Glomerular endothelial cell (primary cell): ENCODE results near the gene PXDC1. TPM values are rescaled to one million over a fixed set of nuclear protein-coding genes. Genes with fewer than 3 reads are reported as not detected.
"Not testable (repeated sequence)": the region's sequence is repeated elsewhere in the genome, so short reads cannot be mapped to it uniquely, and the experiment has no call there.

ENCODE experiments used
- DNase-seq: peaks from one replicate; pipeline ENCODE4 v3.0.0-alpha.2; 2011; ENCODE audit warnings: low read depth, low spot score; ENCODE audit errors: extremely low read depth
- total RNA-seq: library from RNA; depleted of rRNA; stranded (reverse); fragments of >200 nt; gene quantifications from 2 replicates; pipeline ENCODE4 v1.2.3, GENCODE V29; 2015

Gene PXDC1
- total RNA-seq, 1 donor from 2014 or later = 257 TPM

GRCh38 chr6:3683331-3683730, 68.2 kb downstream of the PXDC1 start:
- no peak for DNase-seq

DNA sequence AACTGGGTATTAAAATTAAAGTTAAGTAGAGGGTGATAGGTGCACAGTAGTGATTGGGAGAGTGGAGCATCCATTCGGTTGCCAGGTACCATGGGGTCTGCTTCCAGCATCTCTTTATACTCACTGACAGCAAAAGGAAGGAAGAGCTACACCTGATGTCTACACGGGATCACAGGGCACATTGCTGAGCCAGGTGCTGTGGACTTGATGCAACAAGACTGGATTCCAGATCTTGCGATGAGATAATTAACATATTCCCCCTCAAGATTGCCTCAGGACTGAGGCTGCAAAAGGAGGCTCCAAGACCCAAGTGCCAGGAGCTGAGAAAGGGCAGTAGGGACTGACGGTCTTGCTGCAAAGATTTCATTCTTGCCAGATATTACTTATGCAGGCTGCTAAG, 72.6 kb downstream of the PXDC1 start:
- DNase-seq = no peak

- not testable (repeated sequence) for DNase-seq
Observed at GRCh38 chr6:3677751-3678150, 73.8 kb downstream of the PXDC1 start.

DNA sequence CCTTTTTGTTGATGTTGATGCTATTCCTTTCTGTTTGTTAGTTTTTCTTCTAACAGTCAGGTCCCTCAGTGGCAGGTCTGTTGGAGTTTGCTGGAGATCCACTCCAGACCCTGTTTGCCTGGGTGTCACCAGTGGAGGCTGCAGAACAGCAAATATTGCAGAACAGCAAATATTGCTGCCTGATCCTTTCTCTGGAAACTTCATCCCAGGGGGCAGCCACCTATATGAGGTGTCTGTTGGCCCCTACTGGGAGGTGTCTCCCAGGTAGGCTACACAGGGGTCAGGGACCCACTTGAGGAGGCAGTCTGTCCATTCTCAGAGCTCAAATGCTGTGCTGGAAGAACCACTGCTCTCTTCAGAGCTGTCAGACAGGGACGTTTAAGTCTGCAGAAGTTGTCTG, 74.2 kb downstream of the PXDC1 start:
- DNase-seq = not testable (repeated sequence)

Other genes with a start within 250 kb of the PXDC1 start
- 6.8 and 8.3 TPM in 2 replicates for gene FAM50B, start 97.7 kb upstream of the PXDC1 start, total RNA-seq